HG02571 (cell line): ENCODE measurements around the gene UCK2.

Source experiments
- ATAC-seq: cut with Tn5 transposase; IDR thresholded peaks from one replicate; pipeline ENCODE4 v1.9.1; 2021; ENCODE audit warnings: mild to moderate bottlenecking, moderate library complexity; ENCODE audit not compliant: unreplicated experiment

UCK2 gene

GRCh38 chr1:165854101-165854845, 26.9 kb downstream of the UCK2 start:
- no peak for ATAC-seq

- ATAC-seq, result no peak
Observed at GRCh38 chr1:165855010-165855838, 27.8 kb downstream of the UCK2 start.

GRCh38 chr1:165856021-165856420, 28.6 kb downstream of the UCK2 start:
- no peak for ATAC-seq

- ATAC-seq, result no peak
Observed at GRCh38 chr1:165856606-165857005, 29.2 kb downstream of the UCK2 start.

- ATAC-seq, result peak; percentile 76
Observed at GRCh38 chr1:165857046-165857801, 29.8 kb downstream of the UCK2 start.

GRCh38 chr1:165858364-165858823, 31.0 kb downstream of the UCK2 start:
- no peak for ATAC-seq

- no peak for ATAC-seq
Observed at GRCh38 chr1:165858967-165859845, 31.8 kb downstream of the UCK2 start.

GRCh38 chr1:165860065-165860464, 32.7 kb downstream of the UCK2 start:
- ATAC-seq, result no peak

- ATAC-seq, result no peak
Observed at GRCh38 chr1:165861911-165862310, 34.5 kb downstream of the UCK2 start.

- no peak for ATAC-seq
Observed at GRCh38 chr1:165862448-165862847, 35.0 kb downstream of the UCK2 start.

- ATAC-seq, result no peak
Observed at GRCh38 chr1:165863346-165863745, 35.9 kb downstream of the UCK2 start.

- ATAC-seq, result no peak
Observed at GRCh38 chr1:165865633-165866340, 38.4 kb downstream of the UCK2 start.

- no peak for ATAC-seq
Observed at GRCh38 chr1:165869343-165869742, 41.9 kb downstream of the UCK2 start.

- ATAC-seq, result peak; percentile 75
Observed at GRCh38 chr1:165871311-165872067, 44.1 kb downstream of the UCK2 start.

- no peak for ATAC-seq
Observed at GRCh38 chr1:165873481-165873880, 46.1 kb downstream of the UCK2 start.

GRCh38 chr1:165874643-165875042, 47.2 kb downstream of the UCK2 start:
- ATAC-seq, result no peak

- peak; percentile 32 for ATAC-seq
Observed at GRCh38 chr1:165875171-165875570, 47.8 kb downstream of the UCK2 start.

GRCh38 chr1:165875604-165876003, 48.2 kb downstream of the UCK2 start:
- ATAC-seq, result no peak

- no peak for ATAC-seq
Observed at GRCh38 chr1:165876121-165876520, 48.7 kb downstream of the UCK2 start.
